HepG2 (cell line): ENCODE data around the gene ZG16. TPM values are rescaled to one million over a fixed set of nuclear protein-coding genes. Genes with fewer than 3 reads are reported as not detected.

Experiments used
- HDAC1 ChIP-seq: sonication (generic); formaldehyde crosslinking; IDR thresholded peaks from 2 replicates; pipeline ENCODE4 v1.5.1; 2020; ENCODE audit warnings: mild to moderate bottlenecking, missing genetic modification reagents
- HNRNPK ChIP-seq: fragments of 200-400 bp; formaldehyde crosslinking; IDR thresholded peaks from 2 replicates; pipeline ENCODE4 v1.6.1; 2018; ENCODE audit warnings: low read length, low read depth, moderate library complexity, mild to moderate bottlenecking; ENCODE audit not compliant: poor library complexity, severe bottlenecking
- HOXA7 ChIP-seq: sonication (generic); formaldehyde crosslinking; IDR thresholded peaks from 2 replicates; pipeline ENCODE4 v1.8.1; 2022; ENCODE audit warnings: mild to moderate bottlenecking, missing genetic modification reagents, moderate library complexity
- KDM2A ChIP-seq: sonication (generic); formaldehyde crosslinking; IDR thresholded peaks from 2 replicates; pipeline ENCODE4 v1.4.0; 2020; ENCODE audit warnings: low read depth, missing genetic modification reagents, borderline replicate concordance
- MAZ ChIP-seq, 2 experiments: sonication (generic) in 1 of 2; formaldehyde crosslinking in 1 of 2; IDR thresholded peaks; 2 replicates each; pipeline versions ENCODE4 v1.5.0 to v1.6.1; 2012 to 2020; ENCODE audit warnings: low read depth in 2 of 2, mild to moderate bottlenecking in 2 of 2, borderline replicate concordance in 1 of 2, improper control_type of control experiment in 1 of 2, low read length in 1 of 2, missing genetic modification reagents in 1 of 2, moderate library complexity in 1 of 2
- MTF2 ChIP-seq: sonication (generic); formaldehyde crosslinking; IDR thresholded peaks from 2 replicates; pipeline ENCODE4 v1.5.0; 2020; ENCODE audit warnings: missing genetic modification reagents, borderline replicate concordance
- MXD4 ChIP-seq: IDR thresholded peaks from 2 replicates; pipeline ENCODE4 v1.6.1; 2016; ENCODE audit warnings: mild to moderate bottlenecking, missing biosample characterization, missing genetic modification reagents
- RFXAP ChIP-seq: sonication (generic); formaldehyde crosslinking; IDR thresholded peaks from 2 replicates; pipeline ENCODE4 v1.4.0; 2020; ENCODE audit warnings: missing genetic modification reagents, borderline replicate concordance
- SATB2 ChIP-seq: sonication (generic); formaldehyde crosslinking; IDR thresholded peaks from 2 replicates; pipeline ENCODE4 v1.5.0; 2020; ENCODE audit warnings: missing genetic modification reagents
- SOX6 ChIP-seq, 2 experiments: fragments of 450-650 bp in 1 of 2; sonication (generic) in 1 of 2; formaldehyde crosslinking in 1 of 2; IDR thresholded peaks; 2 replicates each; pipeline versions ENCODE4 v1.4.0 to v1.6.1; 2017 to 2020; ENCODE audit warnings: antibody characterized with exemption in 1 of 2, mild to moderate bottlenecking in 1 of 2, missing genetic modification reagents in 1 of 2
- THAP11 ChIP-seq: IDR thresholded peaks from 2 replicates; pipeline ENCODE4 v1.6.1; 2016; ENCODE audit warnings: missing biosample characterization, missing genetic modification reagents
- THRA ChIP-seq: sonication (generic); formaldehyde crosslinking; IDR thresholded peaks from 2 replicates; pipeline ENCODE4 v1.4.0; 2020; ENCODE audit warnings: missing genetic modification reagents, borderline replicate concordance
- UBTF ChIP-seq: sonication (generic); formaldehyde crosslinking; IDR thresholded peaks from 2 replicates; pipeline ENCODE4 v1.4.0; 2020; ENCODE audit warnings: mild to moderate bottlenecking, missing genetic modification reagents
- YY1 ChIP-seq: IDR thresholded peaks from 2 replicates; pipeline ENCODE4 v1.6.1; 2011; ENCODE audit warnings: low read length, low read depth, moderate library complexity, mild to moderate bottlenecking; ENCODE audit not compliant: insufficient read depth, insufficient replicate concordance
- ZBTB3 ChIP-seq: sonication (generic); formaldehyde crosslinking; IDR thresholded peaks from 2 replicates; pipeline ENCODE4 v1.4.0; 2020; ENCODE audit warnings: low read depth, mild to moderate bottlenecking, moderate library complexity, missing genetic modification reagents, borderline replicate concordance
- ZFY ChIP-seq: sonication (generic); formaldehyde crosslinking; IDR thresholded peaks from 2 replicates; pipeline ENCODE4 v1.4.0; 2020; ENCODE audit warnings: missing genetic modification reagents
- ZNF235 ChIP-seq: sonication (generic); formaldehyde crosslinking; IDR thresholded peaks from 2 replicates; pipeline ENCODE4 v1.8.1; 2023; ENCODE audit warnings: mild to moderate bottlenecking, missing genetic modification reagents, borderline replicate concordance
- ZNF33B ChIP-seq: sonication (generic); formaldehyde crosslinking; IDR thresholded peaks from 2 replicates; pipeline ENCODE4 v1.5.1; 2020; ENCODE audit warnings: mild to moderate bottlenecking, missing genetic modification reagents
- ZNF430 ChIP-seq: sonication (generic); formaldehyde crosslinking; IDR thresholded peaks from 2 replicates; pipeline ENCODE4 v1.9.0; 2021; ENCODE audit warnings: mild to moderate bottlenecking, missing genetic modification reagents
- ZNF446 ChIP-seq: sonication (generic); formaldehyde crosslinking; IDR thresholded peaks from 2 replicates; pipeline ENCODE4 v1.5.0; 2020; ENCODE audit warnings: mild to moderate bottlenecking, missing genetic modification reagents
- ZNF580 ChIP-seq: IDR thresholded peaks from 2 replicates; pipeline ENCODE4 v1.6.1; 2016; ENCODE audit warnings: low read depth, borderline replicate concordance
- ZNF616 ChIP-seq: sonication (generic); formaldehyde crosslinking; IDR thresholded peaks from 2 replicates; pipeline ENCODE4 v1.5.0; 2020; ENCODE audit warnings: low read depth, mild to moderate bottlenecking, missing genetic modification reagents
- ZNF773 ChIP-seq: sonication (generic); formaldehyde crosslinking; IDR thresholded peaks from 2 replicates; pipeline ENCODE4 v1.4.0; 2020; ENCODE audit warnings: missing genetic modification reagents, borderline replicate concordance
- ZNF891 ChIP-seq: sonication (generic); formaldehyde crosslinking; IDR thresholded peaks from 2 replicates; pipeline ENCODE4 v1.5.0; 2020; ENCODE audit warnings: mild to moderate bottlenecking, missing genetic modification reagents
- polyA plus RNA-seq, 8 experiments: library from polyadenylated mRNA; depleted of rRNA in 3 of 8; stranded (reverse) in 7 of 8; unstranded in 1 of 8; fragments of >200 nt; fragmentation: Illumina TruSeq in 4 of 8; extraction: Trizol in 4 of 8; gene quantifications; 2 replicates each; pipeline versions ENCODE4 v1.2.1 to v1.2.3, GENCODE V29; 2011 to 2016; ENCODE audit warnings: low read depth in 4 of 8, missing spikeins in 1 of 8, mixed read lengths in 1 of 8; ENCODE audit not compliant: insufficient read depth in 1 of 8
- total RNA-seq, 5 experiments: library from RNA; depleted of rRNA; stranded (reverse); fragments of >200 nt; fragmentation: Illumina TruSeq; extraction: Trizol; gene quantifications; 2 replicates each; pipeline ENCODE4 v1.2.3, GENCODE V29; 2016; ENCODE audit warnings: low read depth in 1 of 5

ZG16 gene
- total and polyA plus RNA-seq, 2 of the 13 experiments (the other 11 are each of a cell fraction or from before 2014, with no cell fraction given): 0.04 to 0.07 TPM

- TF ChIP-seq HOXA7 (CRISPR knock-in tag) (peak; percentile 83), HNRNPK (peak; percentile 35), SOX6 (IDR thresholded peaks at IDR 0.05) (no peak), SOX6 (CRISPR knock-in tag; IDR thresholded peaks at IDR 0.05) (peak; percentile 38; the same call in 1 of the 2 replicates), MAZ (IDR thresholded peaks at IDR 0.05; ENCODE audit: borderline replicate concordance, low read depth, low read length) (0 out of 2 replicates have a peak, but pooled peaks have one; percentile 55), MAZ (CRISPR knock-in tag; IDR thresholded peaks at IDR 0.05; ENCODE audit: low read depth) (no peak), ZNF773 (CRISPR knock-in tag) (no peak), HDAC1 (CRISPR knock-in tag) (peak; percentile 8), MTF2 (peak; percentile 36; the same call in 1 of the 2 replicates), ZNF235 (CRISPR knock-in tag) (peak; percentile 52; the same call in 1 of the 2 replicates), ZNF33B (CRISPR knock-in tag) (0 out of 2 replicates have a peak, but pooled peaks have one; percentile 30), YY1 (peak; percentile 30), RFXAP (CRISPR knock-in tag) (no peak), UBTF (CRISPR knock-in tag) (peak; percentile 54; the same call in 1 of the 2 replicates), MXD4 (CRISPR knock-in tag) (peak; percentile 2; the same call in 1 of the 2 replicates), ZNF446 (peak; percentile 13; the same call in 1 of the 2 replicates), THAP11 (CRISPR knock-in tag) (0 out of 2 replicates have a peak, but pooled peaks have one; percentile 15), ZFY (CRISPR knock-in tag) (0 out of 2 replicates have a peak, but pooled peaks have one; percentile 24), ZNF616 (CRISPR knock-in tag) (peak; percentile 34; the same call in 1 of the 2 replicates), ZNF430 (peak; percentile 15; the same call in 1 of the 2 replicates), ZBTB3 (CRISPR knock-in tag) (0 out of 2 replicates have a peak, but pooled peaks have one; percentile 24), ZNF891 (CRISPR knock-in tag) (0 out of 2 replicates have a peak, but pooled peaks have one; percentile 2), ZNF580 (CRISPR knock-in tag) (peak; percentile 2; the same call in 1 of the 2 replicates), SATB2 (CRISPR knock-in tag) (no peak), KDM2A (peak; percentile 68), THRA (CRISPR knock-in tag) (no peak)
These were observed 34.0 kb downstream of the ZG16 start, which contains the start of gene PRRT2 (continued) for GRCh38 chr16:29811896-29812665.
